Neuronal stem cell (in vitro differentiated cells): ENCODE data around the gene SCAMP1. TPM values are rescaled to one million over a fixed set of nuclear protein-coding genes. Genes with fewer than 3 reads are reported as not detected.

Source experiments
- DNase-seq: peaks from one replicate; pipeline ENCODE4 v3.0.0-alpha.2; 2013; ENCODE audit warnings: low spot score
- H2AFZ ChIP-seq: one replicate; pipeline ENCODE4 v1.6.1; 2013; ENCODE audit warnings: mild to moderate bottlenecking, low read length, inconsistent platforms
- H2AK5ac ChIP-seq: 2 replicates; pipeline ENCODE4 v1.6.1; 2013; ENCODE audit warnings: low read depth, mild to moderate bottlenecking, inconsistent platforms, low read length, moderate library complexity, mixed read lengths
- H2BK120ac ChIP-seq: 2 replicates; pipeline ENCODE4 v1.6.1; 2013; ENCODE audit warnings: low read depth, mild to moderate bottlenecking, inconsistent platforms, low read length, moderate library complexity, mixed read lengths
- H2BK12ac ChIP-seq: one replicate; pipeline ENCODE4 v1.6.1; 2013; ENCODE audit warnings: low read length, inconsistent platforms
- H2BK15ac ChIP-seq: 2 replicates; pipeline ENCODE4 v1.6.1; 2013; ENCODE audit warnings: mild to moderate bottlenecking, low read length, inconsistent platforms, mixed read lengths
- H2BK5ac ChIP-seq: one replicate; pipeline ENCODE4 v1.6.1; 2013; ENCODE audit warnings: inconsistent platforms, mild to moderate bottlenecking, low read length, moderate library complexity
- H3K14ac ChIP-seq: one replicate; pipeline ENCODE4 v1.6.1; 2013; ENCODE audit warnings: low read length, inconsistent platforms
- H3K18ac ChIP-seq: 2 replicates; pipeline ENCODE4 v1.6.1; 2013; ENCODE audit warnings: low read length, inconsistent platforms
- H3K23ac ChIP-seq: 2 replicates; pipeline ENCODE4 v1.6.1; 2013; ENCODE audit warnings: low read depth, mild to moderate bottlenecking, mixed read lengths, low read length, inconsistent platforms; ENCODE audit not compliant: poor library complexity
- H3K27ac ChIP-seq: replicated peaks from 3 replicates; pipeline ENCODE4 v1.5.1; 2013; ENCODE audit warnings: low read length, inconsistent platforms
- H3K27me3 ChIP-seq, 3 experiments: 2 replicates each; pipeline ENCODE4 v1.6.1; 2013; ENCODE audit warnings: low read length in 3 of 3, mild to moderate bottlenecking in 2 of 3, inconsistent platforms in 1 of 3, low read depth in 1 of 3, mixed read lengths in 1 of 3, moderate library complexity in 1 of 3; ENCODE audit not compliant: control insufficient read depth in 3 of 3, insufficient read depth in 3 of 3
- H3K36me3 ChIP-seq, 2 donors: replicated peaks in 1 of 2; 2 replicates each; pipeline ENCODE4 v1.6.1; 2013; ENCODE audit warnings: low read length in 2 of 2; ENCODE audit not compliant: control insufficient read depth in 2 of 2, insufficient read depth in 2 of 2
- H3K4ac ChIP-seq: 2 replicates; pipeline ENCODE4 v1.6.1; 2013; ENCODE audit warnings: inconsistent platforms, mild to moderate bottlenecking, low read length, moderate library complexity
- H3K4me1 ChIP-seq, 2 donors: 1 replicate in 1 of 2; 2 replicates in 1 of 2; pipeline ENCODE4 v1.6.1; 2013; ENCODE audit warnings: low read length in 2 of 2, low read depth in 1 of 2; ENCODE audit not compliant: control insufficient read depth in 2 of 2, insufficient read depth in 1 of 2
- H3K4me2 ChIP-seq: one replicate; pipeline ENCODE4 v1.6.1; 2013; ENCODE audit warnings: mild to moderate bottlenecking, low read length, inconsistent platforms; ENCODE audit not compliant: insufficient read depth, poor library complexity, severe bottlenecking
- H3K4me3 ChIP-seq, 2 donors: 2 replicates each; pipeline ENCODE4 v1.5.1; 2013; ENCODE audit warnings: low read length in 2 of 2, mild to moderate bottlenecking in 2 of 2, inconsistent platforms in 1 of 2, moderate library complexity in 1 of 2
- H3K79me1 ChIP-seq: one replicate; pipeline ENCODE4 v1.6.1; 2013; ENCODE audit warnings: low read depth, mild to moderate bottlenecking, inconsistent platforms, low read length, moderate library complexity
- H3K9ac ChIP-seq: one replicate; pipeline ENCODE4 v1.6.1; 2013; ENCODE audit warnings: mild to moderate bottlenecking, low read depth, low read length, inconsistent platforms; ENCODE audit not compliant: poor library complexity
- H3K9me3 ChIP-seq, 2 donors: replicated peaks in 1 of 2; 2 replicates each; pipeline versions ENCODE3 to v1.6.1; 2013; ENCODE audit warnings: low read length in 2 of 2, mild to moderate bottlenecking in 2 of 2, inconsistent platforms in 1 of 2, low read depth in 1 of 2, mixed read lengths in 1 of 2, moderate library complexity in 1 of 2; ENCODE audit not compliant: control insufficient read depth in 2 of 2, insufficient read depth in 1 of 2
- H4K8ac ChIP-seq: one replicate; pipeline ENCODE4 v1.6.1; 2013; ENCODE audit warnings: low read depth, mild to moderate bottlenecking, inconsistent platforms, low read length, moderate library complexity
- H4K91ac ChIP-seq: one replicate; pipeline ENCODE4 v1.6.1; 2013; ENCODE audit warnings: low read length, low read depth, mild to moderate bottlenecking, inconsistent platforms; ENCODE audit not compliant: poor library complexity
- WGBS, 2 donors: extraction: QIAGEN DNeasy Blood & Tissue Kit; methylation state at CpG; one replicate each; pipeline ENCODE4 v1.1.7; 2013; ENCODE audit warnings: missing lambda C conversion rate in 2 of 2, mixed read lengths in 1 of 2; ENCODE audit not compliant: insufficient read length in 2 of 2, insufficient replicate concordance in 1 of 2; ENCODE audit errors: extremely low coverage in 2 of 2; 5-methylcytosine and 5-hydroxymethylcytosine counted together
- small RNA-seq: library from polyadenylated mRNA; stranded (forward); fragments of <200 nt; extraction: miRNeasy Mini kit (QIAGEN cat#:217004); gene quantifications from one replicate; pipeline ENCODE3, GENCODE V24; 2013; ENCODE audit not compliant: insufficient read depth

Gene SCAMP1

DNA sequence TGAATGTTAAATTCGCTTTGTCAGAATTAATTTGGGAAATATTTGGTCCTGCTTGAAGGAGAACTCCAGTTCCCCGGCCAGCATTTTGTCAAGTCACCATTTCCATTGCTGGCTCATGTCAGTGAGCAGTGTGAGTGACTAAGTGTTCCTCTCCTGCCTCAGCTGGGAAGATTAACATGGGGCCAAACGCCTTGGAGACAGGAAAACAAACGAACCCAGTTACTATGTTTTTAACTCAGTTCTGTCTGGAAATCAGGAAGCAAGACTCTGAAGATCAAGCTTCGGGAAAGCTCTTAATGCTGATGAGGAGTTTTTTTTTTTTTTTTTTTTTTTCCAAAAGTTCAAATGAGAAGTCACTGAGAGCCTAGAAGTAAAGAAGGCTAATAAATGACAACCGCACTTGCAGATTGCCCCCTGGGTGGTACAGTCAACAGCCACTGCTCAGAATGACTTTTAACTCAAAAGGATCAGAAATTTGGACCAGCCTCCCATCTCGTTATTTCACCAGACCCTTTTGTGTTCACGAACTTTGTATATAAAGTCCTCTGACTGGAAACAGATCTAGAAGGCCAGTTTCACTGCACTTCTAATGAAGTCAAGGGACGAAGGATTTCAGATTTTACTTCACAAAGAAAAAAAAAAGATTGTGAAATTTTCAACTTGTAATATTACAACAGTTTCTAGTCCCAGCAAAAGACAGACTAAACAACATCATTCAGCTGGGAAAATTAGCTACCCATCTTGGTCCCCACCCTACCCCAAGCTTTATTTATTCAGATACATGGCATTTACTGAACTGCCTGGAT is 166.8 kb downstream of the SCAMP1 start:
- H3K18ac ChIP-seq: no peak overlapping the region
- DNase-seq: no peak
- H3K9me3 ChIP-seq: no peaks in the 10 kb centered on the region
- H2AK5ac ChIP-seq: no peak overlapping the region
- no CpG with 5 or more reads among the region's 9 CpGs for WGBS, 2 donors
- no peak overlapping the region for H2BK120ac ChIP-seq
- H3K4me3 ChIP-seq: no peak overlapping the region
- no peak overlapping the region for H2BK15ac ChIP-seq
- no peak overlapping the region for H3K4ac ChIP-seq
- H2BK5ac ChIP-seq: no peak overlapping the region
- H3K36me3 ChIP-seq: no peaks in the 10 kb centered on the region
- no peak overlapping the region for H3K4me2 ChIP-seq
- H3K23ac ChIP-seq: no peak overlapping the region
- no peaks in the 10 kb centered on the region for H3K79me1 ChIP-seq
- peaks cover 0 to 3% of the 10 kb centered on the region in 2 donors for H3K4me1 ChIP-seq
- H3K27ac ChIP-seq: no peak overlapping the region
- no peak overlapping the region for H2BK12ac ChIP-seq
- H3K27me3 ChIP-seq: no peaks in the 10 kb centered on the region
- H4K91ac ChIP-seq: no peak overlapping the region
- H2AFZ ChIP-seq: no peak overlapping the region
- no peak overlapping the region for H4K8ac ChIP-seq
- no peak overlapping the region for H3K14ac ChIP-seq
- H3K9ac ChIP-seq: no peak overlapping the region

DNA sequence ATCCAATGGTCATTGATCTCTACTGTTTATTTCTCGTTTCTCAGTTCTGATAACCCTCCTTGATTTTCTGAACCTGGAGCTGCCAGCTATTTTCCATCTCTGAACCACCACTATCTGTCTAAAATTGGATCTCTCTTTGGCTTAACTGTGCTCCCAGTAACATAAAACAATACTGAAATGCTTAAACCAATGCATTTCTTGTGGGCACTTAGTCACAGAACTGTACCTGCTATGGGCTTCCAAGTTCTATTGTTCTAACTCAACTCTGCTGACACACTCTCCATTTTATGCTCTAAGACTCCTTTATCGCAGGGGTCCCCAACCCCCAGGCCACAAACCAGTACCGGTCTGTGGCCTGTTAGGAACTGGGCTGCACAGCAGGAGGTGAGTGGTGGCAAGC is 167.5 kb downstream of the SCAMP1 start:
- no peak overlapping the region for H2AFZ ChIP-seq
- H2BK15ac ChIP-seq: no peak overlapping the region
- H3K9me3 ChIP-seq: no peaks in the 10 kb centered on the region
- no peak for DNase-seq
- H4K8ac ChIP-seq: no peak overlapping the region
- no peak overlapping the region for H3K4ac ChIP-seq
- H2BK12ac ChIP-seq: no peak overlapping the region
- no peaks in the 10 kb centered on the region for H3K36me3 ChIP-seq
- H3K79me1 ChIP-seq: no peaks in the 10 kb centered on the region
- H3K9ac ChIP-seq: no peak overlapping the region
- H2BK5ac ChIP-seq: no peak overlapping the region
- H3K4me2 ChIP-seq: no peak overlapping the region
- H3K27me3 ChIP-seq: no peaks in the 10 kb centered on the region
- no peak overlapping the region for H2BK120ac ChIP-seq
- no peak overlapping the region for H3K18ac ChIP-seq
- H3K23ac ChIP-seq: no peak overlapping the region
- H3K14ac ChIP-seq: no peak overlapping the region
- no peak overlapping the region for H2AK5ac ChIP-seq
- H3K4me3 ChIP-seq: no peak overlapping the region
- no peak overlapping the region for H3K27ac ChIP-seq
- H3K4me1 ChIP-seq: peaks cover 0 to 3% of the 10 kb centered on the region in 2 donors
- WGBS, 2 donors: no CpG with 5 or more reads among the region's 3 CpGs
- no peak overlapping the region for H4K91ac ChIP-seq

Small RNA genes lying within 50 kb of the gene (small RNA-seq; reads per million reads assigned to genes)
- gene RF00019: not detected
- not detected for gene RNU6-183P
